Measurements from ENCODE around the gene FRMPD1.

FRMPD1 gene

GRCh38 chr9:37778534-37778933 lies 127.8 kb downstream of the FRMPD1 start:
- no peak for TF ChIP-seq CTCF (IDR thresholded peaks at IDR 0.05; ENCODE audit: extremely low read depth, missing control alignments)
- DNase-seq (ENCODE audit: low spot score) = no peak

- no peak for TF ChIP-seq CTCF (IDR thresholded peaks at IDR 0.05; ENCODE audit: extremely low read depth, missing control alignments)
- no peak for DNase-seq (ENCODE audit: low spot score)
These were observed 133.5 kb downstream of the FRMPD1 start for GRCh38 chr9:37784291-37784615.

GRCh38 chr9:37784616-37785483 lies 134.1 kb downstream of the FRMPD1 start, which contains the start of gene EXOSC3:
Gene EXOSC3, minus strand, starts transcription at chr9:37785064. Its CDS starts 20 bp downstream, at chr9:37785044.
- TF ChIP-seq CTCF (IDR thresholded peaks at IDR 0.05; ENCODE audit: extremely low read depth, missing control alignments) = no peak
- peak; percentile 92 for DNase-seq (ENCODE audit: low spot score)

- TF ChIP-seq CTCF (IDR thresholded peaks at IDR 0.05; ENCODE audit: extremely low read depth, missing control alignments) = no peak
- peak; percentile 27 for DNase-seq (ENCODE audit: low spot score)
These were observed 136.3 kb downstream of the FRMPD1 start for GRCh38 chr9:37787059-37787458.

GRCh38 chr9:37788332-37788731 lies 137.6 kb downstream of the FRMPD1 start:
- TF ChIP-seq CTCF (IDR thresholded peaks at IDR 0.05; ENCODE audit: extremely low read depth, missing control alignments) = no peak

GRCh38 chr9:37790096-37790495 lies 139.3 kb downstream of the FRMPD1 start:
- no peak for DNase-seq (ENCODE audit: low spot score)
- no peak for TF ChIP-seq CTCF (IDR thresholded peaks at IDR 0.05; ENCODE audit: extremely low read depth, missing control alignments)

More at GRCh38 chr9:37788332-37788731, 137.6 kb downstream of the FRMPD1 start:
- DNase-seq (ENCODE audit: low spot score) = no peak

- no peak for TF ChIP-seq CTCF (IDR thresholded peaks at IDR 0.05; ENCODE audit: extremely low read depth, missing control alignments)
- no peak for DNase-seq (ENCODE audit: low spot score)
These were observed 141.4 kb downstream of the FRMPD1 start for GRCh38 chr9:37792122-37792521.

All from GM20000 (cell line).